GM19240 (cell line): Measurements from ENCODE around the gene PDIK1L.

Experiments used
- DNase-seq: peaks from one replicate; pipeline ENCODE4 v3.0.0; 2011; ENCODE audit warnings: low spot score; ENCODE audit not compliant: insufficient read length

PDIK1L gene

DNA sequence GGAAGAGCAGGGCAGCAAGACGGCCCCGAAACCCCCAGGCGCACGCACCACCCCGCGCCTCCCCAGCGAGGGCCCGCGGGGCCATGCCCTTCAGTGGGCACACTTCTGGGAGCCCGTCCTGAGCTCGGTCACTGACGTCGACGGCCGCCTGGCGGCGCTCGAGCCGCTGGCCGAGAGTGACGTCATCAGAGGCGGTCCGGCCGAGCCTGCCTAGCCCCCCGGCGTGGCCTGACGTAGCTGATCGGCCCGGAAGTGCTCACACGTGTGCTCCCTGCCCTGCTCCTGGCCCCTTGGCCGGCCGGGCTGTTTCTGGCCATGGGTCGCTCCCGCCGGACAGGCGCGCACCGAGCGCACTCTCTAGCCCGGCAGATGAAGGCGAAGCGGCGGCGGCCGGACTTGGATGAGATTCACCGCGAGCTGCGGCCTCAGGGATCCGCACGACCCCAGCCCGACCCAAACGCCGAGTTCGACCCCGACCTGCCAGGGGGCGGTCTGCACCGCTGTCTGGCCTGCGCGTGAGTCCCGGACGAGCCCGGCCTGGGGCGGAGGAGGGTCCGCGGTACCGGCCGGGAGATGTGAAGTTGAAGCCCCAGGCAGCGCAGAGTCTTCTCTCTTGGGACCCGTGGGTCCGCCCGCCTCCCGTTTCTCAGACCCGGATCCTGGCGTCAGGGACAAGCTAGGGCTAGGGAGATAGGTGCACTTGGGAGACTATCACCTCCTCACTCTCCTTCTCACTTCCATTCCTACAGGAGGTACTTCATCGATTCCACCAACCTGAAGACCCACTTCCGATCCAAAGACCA, 58.2 kb downstream of the PDIK1L start, which contains the start of gene ZNF593:
Gene ZNF593, plus strand, starts transcription at position 240 of the 803 bp plus-strand sequence. Its CDS starts 76 bp downstream, at position 316.
- peak; percentile 100 for DNase-seq

DNA sequence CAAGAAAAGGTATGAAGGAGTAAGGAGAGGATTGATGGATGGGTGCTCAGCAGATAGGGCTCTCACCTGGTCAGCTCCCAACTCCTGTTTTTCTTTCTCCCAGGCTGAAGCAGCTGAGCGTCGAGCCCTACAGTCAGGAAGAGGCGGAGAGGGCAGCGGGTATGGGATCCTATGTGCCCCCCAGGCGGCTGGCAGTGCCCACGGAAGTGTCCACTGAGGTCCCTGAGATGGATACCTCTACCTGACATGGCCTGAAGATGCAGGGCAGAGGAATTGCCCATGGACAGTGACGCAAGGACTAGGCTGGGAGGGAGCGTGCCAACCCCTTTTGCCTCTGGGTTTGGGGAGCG, 58.8 kb downstream of the PDIK1L start:
- no peak for DNase-seq

DNA sequence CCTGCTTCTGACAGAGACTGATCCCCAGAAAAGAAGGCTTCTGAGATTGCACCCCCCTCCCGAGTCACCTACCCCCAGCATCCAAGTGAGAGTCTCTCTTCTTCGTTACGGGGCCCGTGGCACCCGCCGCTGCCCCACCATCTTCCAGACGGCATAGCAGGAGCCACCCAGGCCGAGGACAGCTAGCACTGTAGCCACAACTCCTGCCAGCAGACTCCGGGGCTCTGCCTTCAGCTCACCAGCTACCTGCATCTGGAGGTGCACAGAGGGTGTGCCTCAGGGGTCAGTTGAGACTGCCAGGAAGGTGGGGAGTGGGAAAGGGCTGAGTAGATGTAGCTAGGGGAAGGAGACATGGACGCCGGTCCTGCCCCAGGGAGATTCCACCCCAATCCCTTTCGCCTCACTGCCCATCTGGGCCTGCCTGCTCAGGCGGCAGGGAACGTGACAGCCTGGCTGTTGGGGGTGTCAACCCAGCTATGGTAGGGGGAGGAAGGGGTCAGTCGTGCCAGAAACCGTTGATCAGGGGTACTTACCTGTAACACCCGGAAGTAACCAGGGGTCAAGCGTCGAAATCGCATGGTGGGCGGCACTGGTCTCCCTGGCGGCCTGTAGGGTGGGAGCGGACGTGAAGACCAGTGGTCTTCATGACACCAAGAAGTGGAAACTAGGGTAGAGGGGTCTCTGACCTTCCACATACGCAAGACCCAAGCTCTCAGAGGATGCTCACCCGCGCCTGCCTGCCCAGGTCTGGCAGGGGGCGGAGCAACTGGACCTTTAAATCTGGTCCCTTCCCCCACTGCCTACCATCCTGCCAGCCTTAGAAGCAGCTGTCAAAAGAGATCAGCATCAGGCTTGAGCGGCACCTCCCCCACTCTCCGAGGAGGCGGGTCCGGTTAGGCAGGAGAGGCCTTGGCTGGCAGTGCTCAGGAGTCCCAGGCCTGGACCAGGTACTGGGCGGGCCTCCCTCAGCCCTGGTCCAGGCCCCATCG, 59.8 kb downstream of the PDIK1L start, which contains the start of gene ZNF593OS:
Gene ZNF593OS, minus strand, starts transcription at position 749 of the 989 bp plus-strand sequence. Its CDS starts 171 bp downstream, at position 578.
- DNase-seq, result no peak
